Sigmoid colon (tissue), 7 donors: ENCODE measurements around the gene ILKAP. TPM values are rescaled to one million over a fixed set of nuclear protein-coding genes. Genes with fewer than 3 reads are reported as not detected.

Source experiments
- DNase-seq: peaks from one replicate; pipeline ENCODE4 v3.0.0-alpha.2; 2019
- H3K27ac ChIP-seq, 4 donors: fragments of 200-600 bp; sonication (generic); one replicate each; pipeline ENCODE4 v1.5.1; 2016 to 2019; ENCODE audit warnings: mild to moderate bottlenecking in 1 of 4
- H3K27me3 ChIP-seq, 3 donors: fragments of 200-600 bp; sonication (generic); one replicate each; pipeline ENCODE4 v1.5.1; 2019; ENCODE audit warnings: mild to moderate bottlenecking in 1 of 3
- H3K36me3 ChIP-seq, 4 donors: fragments of 200-600 bp; sonication (generic); one replicate each; pipeline ENCODE4 v1.5.1; 2016 to 2019
- H3K4me1 ChIP-seq, 4 donors: fragments of 200-600 bp; sonication (generic); one replicate each; pipeline ENCODE4 v1.5.1; 2017 to 2019
- H3K4me3 ChIP-seq, 4 donors: fragments of 200-600 bp; sonication (generic); one replicate each; pipeline ENCODE4 v1.5.1; 2017 to 2019; ENCODE audit warnings: mild to moderate bottlenecking in 2 of 4, moderate library complexity in 1 of 4
- H3K9me3 ChIP-seq, 4 donors: fragments of 200-600 bp in 3 of 4; sonication (generic) in 3 of 4; one replicate each; pipeline versions ENCODE4 v1.5.1 to v1.6.1; 2013 to 2019
- CTCF ChIP-seq, 4 experiments: fragments of 450-650 bp in 3 of 4; fragments of 200-600 bp in 1 of 4; IDR thresholded peaks; one replicate each; pipeline ENCODE4 v1.5.1; 2016 to 2019; ENCODE audit warnings: antibody characterized with exemption in 4 of 4, mild to moderate bottlenecking in 3 of 4, moderate library complexity in 2 of 4
- EP300 ChIP-seq, 4 donors: sonication (generic); formaldehyde crosslinking; IDR thresholded peaks; one replicate each; pipeline ENCODE4 v1.6.1; 2017; ENCODE audit warnings: antibody characterized with exemption in 4 of 4
- POLR2A ChIP-seq, 2 donors: fragments of 450-650 bp; IDR thresholded peaks; one replicate each; pipeline ENCODE4 v1.6.1; 2016; ENCODE audit warnings: antibody characterized with exemption in 2 of 2, mild to moderate bottlenecking in 2 of 2, moderate library complexity in 2 of 2
- POLR2AphosphoS5 ChIP-seq, 4 donors: sonication (generic); formaldehyde crosslinking; IDR thresholded peaks; one replicate each; pipeline ENCODE4 v1.6.1; 2017; ENCODE audit warnings: antibody characterized with exemption in 4 of 4
- WGBS, 2 donors: extraction: QIAGEN DNeasy Blood & Tissue Kit; methylation state at CpG; one replicate each; pipeline ENCODE4 v1.1.7; 2013; 5-methylcytosine and 5-hydroxymethylcytosine counted together
- intact Hi-C: fragments of 100-400 bp; cut with DNase I; formaldehyde crosslinking; loops from one replicate; pipeline ENCODE4 v1.15.1; 2023
- polyA plus RNA-seq, 3 donors: library from polyadenylated mRNA; stranded (reverse); fragments of 200-250 nt; gene quantifications; one replicate each; pipeline ENCODE4 v1.2.3, GENCODE V29; 2013
- total RNA-seq, 4 donors: library from RNA; depleted of rRNA; stranded (reverse); fragments of >200 nt; gene quantifications; one replicate each; pipeline ENCODE4 v1.1.0, GENCODE V29; 2016
- donor health status: healthy with polysubstance abuse.
- donor health status: Bipolar disorder and iron deficiency.
- donor health status: healthy.

ILKAP gene
- total and polyA plus RNA-seq, 7 donors: 26.4 to 57.3 (median 40.6) TPM

GRCh38 chr2:238220274-238220891 lies 16.9 kb upstream of the ILKAP start:
- DNase-seq: no peak
- intact Hi-C loops: no loop called here
- H3K27ac ChIP-seq: peak overlapping the region in 3 of 4 donors; percentile 67 to 75 (median 72)
- no peaks in the 10 kb centered on the region for H3K27me3 ChIP-seq
- H3K4me1 ChIP-seq: peaks cover 0 to 19% (median 14%) of the 10 kb centered on the region in 4 donors
- H3K9me3 ChIP-seq: no peaks in the 10 kb centered on the region
- TF ChIP-seq EP300 (IDR thresholded peaks at IDR 0.05): no peak
- TF ChIP-seq CTCF (IDR thresholded peaks at IDR 0.05): no peak
- TF ChIP-seq POLR2AphosphoS5 (IDR thresholded peaks at IDR 0.05): no peak
- TF ChIP-seq POLR2A (IDR thresholded peaks at IDR 0.05): no peak
- 75 to 78% methylated on average over 10 of the region's 10 CpGs for WGBS, 2 donors
- H3K36me3 ChIP-seq: no peaks in the 10 kb centered on the region
- peak overlapping the region in 1 of 4 donors; percentile 26 for H3K4me3 ChIP-seq

GRCh38 chr2:238216651-238217184 lies 13.2 kb upstream of the ILKAP start:
- no peaks in the 10 kb centered on the region for H3K36me3 ChIP-seq
- no peak for TF ChIP-seq EP300 (IDR thresholded peaks at IDR 0.05)
- no peak for TF ChIP-seq POLR2A (IDR thresholded peaks at IDR 0.05)
- no peak for TF ChIP-seq POLR2AphosphoS5 (IDR thresholded peaks at IDR 0.05)
- no peak for TF ChIP-seq CTCF (IDR thresholded peaks at IDR 0.05)
- H3K27ac ChIP-seq: no peak overlapping the region
- DNase-seq: no peak
- H3K4me3 ChIP-seq: no peak overlapping the region
- WGBS, 2 donors: 90 to 91% methylated on average over 2 of the region's 2 CpGs
- intact Hi-C loops: no loop called here
- H3K9me3 ChIP-seq: peaks cover 0 to 2% (median 0%) of the 10 kb centered on the region in 4 donors
- H3K27me3 ChIP-seq: no peaks in the 10 kb centered on the region
- peaks cover 0 to 15% (median 10%) of the 10 kb centered on the region in 4 donors for H3K4me1 ChIP-seq

- H3K36me3 ChIP-seq: no peaks in the 10 kb centered on the region
- DNase-seq: no peak
- no peaks in the 10 kb centered on the region for H3K27me3 ChIP-seq
- no peak overlapping the region for H3K4me3 ChIP-seq
- no peak for TF ChIP-seq POLR2A (IDR thresholded peaks at IDR 0.05)
- TF ChIP-seq POLR2AphosphoS5 (IDR thresholded peaks at IDR 0.05): no peak
- TF ChIP-seq CTCF (IDR thresholded peaks at IDR 0.05): no peak
- TF ChIP-seq EP300 (IDR thresholded peaks at IDR 0.05): no peak
- no peak overlapping the region for H3K27ac ChIP-seq
- 75 to 82% methylated on average over 7 of the region's 7 CpGs for WGBS, 2 donors
- no peaks in the 10 kb centered on the region for H3K9me3 ChIP-seq
- intact Hi-C loops: loop anchor here (10.0 kb wide), 1 partner anchor 58 kb away; no protein-coding TSS in a partner anchor
- H3K4me1 ChIP-seq: peaks cover 0 to 13% (median 12%) of the 10 kb centered on the region in 4 donors
Observed at GRCh38 chr2:238207006-238207405, 3.5 kb upstream of the ILKAP start.

- no peak for TF ChIP-seq CTCF (IDR thresholded peaks at IDR 0.05)
- TF ChIP-seq POLR2AphosphoS5 (IDR thresholded peaks at IDR 0.05): no peak
- TF ChIP-seq POLR2A (IDR thresholded peaks at IDR 0.05): no peak
- H3K4me3 ChIP-seq: peak overlapping the region; percentile 26 to 97 (median 82)
- intact Hi-C loops: loop anchor here (2.0 to 10.0 kb wide), 2 partner anchors 35 to 61 kb away; no protein-coding TSS in a partner anchor
- no peaks in the 10 kb centered on the region for H3K9me3 ChIP-seq
- DNase-seq: no peak
- peaks cover 0 to 40% (median 37%) of the 10 kb centered on the region in 4 donors for H3K4me1 ChIP-seq
- H3K27me3 ChIP-seq: no peaks in the 10 kb centered on the region
- H3K36me3 ChIP-seq: no peaks in the 10 kb centered on the region
- 58 to 64% methylated on average over 18 of the region's 18 CpGs for WGBS, 2 donors
- peak overlapping the region; percentile 90 to 99 (median 95) for H3K27ac ChIP-seq
Observed at GRCh38 chr2:238203973-238204683, 633 bp upstream of the ILKAP start.
